Hindlimb muscle (tissue), 1 donor: Measurements from ENCODE around the gene LRRC7. TPM values are rescaled to one million over a fixed set of nuclear protein-coding genes. Genes with fewer than 3 reads are reported as not detected.

Source experiments
- DNase-seq: peaks from one replicate; pipeline ENCODE4 v3.0.0-alpha.2; 2013
- polyA plus RNA-seq: library from polyadenylated mRNA; unstranded; fragments of 120-200 nt; gene quantifications from one replicate; pipeline ENCODE4 v1.2.1, GENCODE V29; 2013; ENCODE audit not compliant: insufficient read length

LRRC7 gene
- polyA plus RNA-seq, 1 donor, result 18.9 TPM

GRCh38 chr1:69589799-69590198, 22.1 kb downstream of the LRRC7 start:
- no peak for DNase-seq

GRCh38 chr1:69592341-69592740, 24.6 kb downstream of the LRRC7 start:
- DNase-seq, result peak; percentile 23

GRCh38 chr1:69595486-69595885, 27.8 kb downstream of the LRRC7 start:
- DNase-seq, result no peak

- no peak for DNase-seq
Observed at GRCh38 chr1:69611316-69611715, 43.6 kb downstream of the LRRC7 start.

- no peak for DNase-seq
Observed at GRCh38 chr1:69613414-69613813, 45.7 kb downstream of the LRRC7 start.

- no peak for DNase-seq
Observed at GRCh38 chr1:69638673-69639072, 71.0 kb downstream of the LRRC7 start.

- DNase-seq, result no peak
Observed at GRCh38 chr1:69639159-69639558, 71.4 kb downstream of the LRRC7 start.

GRCh38 chr1:69643266-69643665, 75.5 kb downstream of the LRRC7 start:
- DNase-seq, result no peak

- DNase-seq, result no peak
Observed at GRCh38 chr1:69645477-69645876, 77.8 kb downstream of the LRRC7 start.

- DNase-seq, result peak; percentile 11
Observed at GRCh38 chr1:69648486-69648885, 80.8 kb downstream of the LRRC7 start.

- DNase-seq, result no peak
Observed at GRCh38 chr1:69649383-69649990, 81.8 kb downstream of the LRRC7 start.

- no peak for DNase-seq
Observed at GRCh38 chr1:69650779-69651178, 83.1 kb downstream of the LRRC7 start.

GRCh38 chr1:69651656-69652055, 83.9 kb downstream of the LRRC7 start:
- no peak for DNase-seq

- DNase-seq, result no peak
Observed at GRCh38 chr1:69657971-69658370, 90.2 kb downstream of the LRRC7 start.

GRCh38 chr1:69661686-69662085, 94.0 kb downstream of the LRRC7 start:
- DNase-seq, result no peak

- DNase-seq, result no peak
Observed at GRCh38 chr1:69662321-69662720, 94.6 kb downstream of the LRRC7 start.

- DNase-seq, result no peak
Observed at GRCh38 chr1:69671363-69672010, 103.8 kb downstream of the LRRC7 start.

- DNase-seq, result no peak
Observed at GRCh38 chr1:69673321-69673720, 105.6 kb downstream of the LRRC7 start.

- DNase-seq, result no peak
Observed at GRCh38 chr1:69679965-69680364, 112.2 kb downstream of the LRRC7 start.

- DNase-seq, result no peak
Observed at GRCh38 chr1:69686367-69686984, 118.8 kb downstream of the LRRC7 start.

- no peak for DNase-seq
Observed at GRCh38 chr1:69688193-69688592, 120.5 kb downstream of the LRRC7 start.

- DNase-seq, result no peak
Observed at GRCh38 chr1:69691179-69691578, 123.5 kb downstream of the LRRC7 start.

- no peak for DNase-seq
Observed at GRCh38 chr1:69693921-69694675, 126.4 kb downstream of the LRRC7 start.
